Central memory CD8-positive, alpha-beta T cell (primary cell): ENCODE data around the gene MPZ.
"Not testable (repeated sequence)": the region's sequence is repeated elsewhere in the genome, so short reads cannot be mapped to it uniquely, and the experiment has no call there.

Experiments used
- ATAC-seq: fragments of 150-1000 bp; cut with Tn5 transposase; replicated peaks from 2 replicates; pipeline ENCODE4 v1.10.0; 2022; ENCODE audit warnings: mild to moderate bottlenecking, moderate FRiP score, moderate number of reproducible peaks; ENCODE audit not compliant: poor library complexity, severe bottlenecking; ENCODE audit errors: extremely low read depth
- DNase-seq, 2 donors: peaks; one replicate each; pipeline ENCODE4 v3.0.0; 2021; ENCODE audit warnings: low spot score in 2 of 2
- H3K27ac Mint-ChIP-seq: one replicate; pipeline ENCODE4 v1.8.0; 2022; ENCODE audit warnings: low read depth, mild to moderate bottlenecking, moderate library complexity, mixed read lengths
- H3K27me3 Mint-ChIP-seq: one replicate; pipeline ENCODE4 v1.8.0; 2022; ENCODE audit warnings: mixed read lengths
- H3K36me3 Mint-ChIP-seq: one replicate; pipeline ENCODE4 v1.8.0; 2022; ENCODE audit warnings: mild to moderate bottlenecking, moderate library complexity, mixed read lengths; ENCODE audit not compliant: insufficient read depth
- H3K4me1 Mint-ChIP-seq: one replicate; pipeline ENCODE4 v1.8.0; 2022; ENCODE audit warnings: mixed read lengths
- H3K4me3 Mint-ChIP-seq: one replicate; pipeline ENCODE4 v1.8.0; 2022; ENCODE audit warnings: mild to moderate bottlenecking, moderate library complexity, mixed read lengths
- H3K9me3 Mint-ChIP-seq: one replicate; pipeline ENCODE4 v1.8.0; 2022; ENCODE audit warnings: mixed read lengths

Gene MPZ

GRCh38 chr1:161259765-161260164 lies 50.0 kb downstream of the MPZ start:
- H3K4me1 Mint-ChIP-seq = peaks cover 21% of the 10 kb centered on the region
- no peak overlapping the region for H3K27ac Mint-ChIP-seq
- H3K4me3 Mint-ChIP-seq = peak overlapping the region; percentile 72
- H3K9me3 Mint-ChIP-seq = peaks cover 16% of the 10 kb centered on the region
- H3K27me3 Mint-ChIP-seq = peaks cover 70% of the 10 kb centered on the region
- ATAC-seq (no peak), DNase-seq (no peak)
- H3K36me3 Mint-ChIP-seq = peaks cover 2% of the 10 kb centered on the region

DNA sequence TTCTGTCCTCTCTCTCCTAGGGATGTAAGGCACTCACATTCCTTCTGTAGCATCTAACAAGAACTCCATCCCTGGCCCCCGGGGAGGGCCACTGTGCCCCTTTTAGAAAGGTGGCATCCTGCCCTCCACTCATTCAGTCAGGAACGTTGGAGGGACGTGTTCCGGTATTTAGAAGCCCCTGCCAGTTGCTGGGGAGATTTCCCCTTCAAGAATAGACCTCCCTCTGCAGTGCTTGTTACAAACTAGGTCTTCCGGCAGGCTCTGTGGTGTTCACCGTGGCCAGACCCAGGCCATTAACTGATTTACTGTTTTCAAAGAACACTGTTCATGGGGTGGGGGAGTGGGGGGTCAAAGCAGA lies 50.4 kb downstream of the MPZ start:
- DNase-seq = no peak
- H3K4me3 Mint-ChIP-seq = peak overlapping the region; percentile 72
- no peak overlapping the region for H3K27ac Mint-ChIP-seq
- peaks cover 21% of the 10 kb centered on the region for H3K4me1 Mint-ChIP-seq
- H3K9me3 Mint-ChIP-seq = peaks cover 16% of the 10 kb centered on the region
- peaks cover 2% of the 10 kb centered on the region for H3K36me3 Mint-ChIP-seq
- peaks cover 66% of the 10 kb centered on the region for H3K27me3 Mint-ChIP-seq
- ATAC-seq = no peak

DNA sequence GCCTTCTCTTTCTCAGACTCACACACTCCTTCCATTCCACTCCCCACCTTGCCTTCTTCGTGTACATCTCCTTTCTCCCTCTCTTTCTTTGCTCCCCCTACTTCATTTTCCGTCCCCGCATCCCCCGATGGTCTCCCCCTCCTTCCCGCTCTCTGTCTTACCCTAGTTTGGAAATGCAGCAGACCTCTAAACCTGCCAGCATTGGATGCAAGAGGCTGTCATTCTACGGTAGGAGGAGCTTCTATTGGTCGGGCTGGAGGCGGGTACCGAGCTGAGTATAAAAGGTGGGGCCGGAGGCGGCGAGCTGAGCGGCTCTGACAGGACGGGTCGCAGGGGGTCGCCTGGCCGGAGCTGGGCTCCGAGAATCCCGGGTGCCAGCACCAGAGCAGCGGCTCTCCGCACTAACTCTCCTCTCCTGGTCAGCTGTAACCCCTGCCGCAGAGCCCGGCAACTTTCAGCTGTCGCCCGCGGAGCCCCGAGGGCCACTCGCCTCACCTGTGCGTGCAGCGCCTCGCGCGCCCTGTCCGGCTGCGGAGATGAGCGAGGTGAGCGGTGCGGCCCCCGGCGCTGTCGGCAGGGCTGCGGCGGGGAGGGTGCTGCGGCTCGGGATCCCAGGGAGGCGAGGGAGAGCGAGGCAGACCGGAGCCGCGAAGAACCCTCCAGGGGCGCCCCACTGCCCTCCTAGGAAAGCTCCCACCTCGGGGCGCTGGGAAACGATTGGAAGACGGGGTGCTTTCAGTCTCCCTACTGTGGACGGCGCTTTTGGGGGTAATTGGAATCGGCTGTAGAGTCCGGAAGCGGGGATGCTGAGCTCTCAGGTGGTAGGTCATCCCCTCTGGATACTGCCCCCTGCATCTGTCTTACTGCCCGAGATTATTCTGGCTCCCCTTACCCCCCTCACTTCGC lies 51.1 kb downstream of the MPZ start, which contains the start of gene PCP4L1:
Gene PCP4L1, plus strand, starts transcription at position 307 of the 906 bp plus-strand sequence. Its CDS starts 230 bp downstream, at position 537.
- H3K4me3 Mint-ChIP-seq = peak within 1 kb of the TSS; percentile 72
- ATAC-seq (peak; percentile 52), DNase-seq (no peak)
- no peak within 1 kb of the TSS for H3K27ac Mint-ChIP-seq
- H3K9me3 Mint-ChIP-seq = peaks cover 16% of the 10 kb centered on the region
- peaks cover 21% of the 10 kb centered on the region for H3K4me1 Mint-ChIP-seq
- H3K27me3 Mint-ChIP-seq = peaks cover 65% of the 10 kb centered on the region
- peaks cover 2% of the 10 kb centered on the region for H3K36me3 Mint-ChIP-seq

DNA sequence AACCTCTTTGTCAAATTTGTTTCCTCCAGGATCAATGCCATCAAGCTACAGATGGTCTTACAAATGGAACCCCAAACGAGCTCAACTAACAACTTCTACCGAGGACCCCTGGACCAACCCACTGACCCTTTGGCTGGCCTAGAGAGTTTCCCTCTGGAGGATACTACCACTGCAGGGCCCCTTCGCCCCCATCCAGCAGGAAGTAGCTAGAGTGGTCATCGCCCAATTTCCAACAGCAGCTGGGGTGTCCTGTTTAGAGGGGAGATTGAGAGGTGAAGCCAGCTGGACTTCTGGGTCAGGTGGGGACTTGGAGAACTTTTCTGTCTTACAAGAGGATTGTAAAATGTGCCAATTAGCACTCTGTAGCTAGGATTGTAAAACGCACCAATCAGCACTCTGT lies 52.7 kb downstream of the MPZ start:
- ATAC-seq, H3K4me3 Mint-ChIP-seq, DNase-seq, H3K27ac Mint-ChIP-seq, H3K36me3 Mint-ChIP-seq: not testable (repeated sequence)
- Mint-ChIP-seq H3K9me3 (peaks cover 16% of the 10 kb centered on the region), H3K4me1 (peaks cover 21% of the 10 kb centered on the region), H3K27me3 (peaks cover 61% of the 10 kb centered on the region)

DNA sequence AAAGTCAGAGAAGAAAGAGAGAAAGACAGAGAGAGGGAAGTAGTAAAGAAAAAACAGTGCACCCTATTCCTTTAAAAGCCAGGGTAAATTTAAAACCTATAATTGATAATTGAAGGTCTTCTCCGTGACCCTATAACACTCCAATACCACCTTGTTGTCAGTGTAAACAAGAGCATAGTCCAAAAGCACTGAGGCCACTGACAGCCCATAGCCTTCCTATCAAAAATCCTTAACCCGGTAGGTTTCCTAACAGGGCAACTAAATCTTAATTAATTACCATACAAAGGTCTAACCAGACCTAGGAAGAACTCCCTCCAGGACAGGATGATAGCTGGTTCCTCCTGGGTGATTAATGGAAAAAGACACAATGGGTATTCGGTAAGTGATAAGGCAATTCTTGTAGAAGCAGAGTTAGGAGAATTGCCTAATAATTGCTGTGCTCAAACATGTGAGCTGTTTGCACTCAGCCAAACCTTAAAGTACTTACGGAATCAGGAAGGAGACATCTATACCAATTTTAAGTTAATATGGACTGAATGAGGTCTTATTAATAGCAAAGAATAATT lies 53.7 kb downstream of the MPZ start:
- Mint-ChIP-seq H3K27me3 (peaks cover 61% of the 10 kb centered on the region), H3K9me3 (peaks cover 16% of the 10 kb centered on the region), H3K4me1 (peaks cover 21% of the 10 kb centered on the region)
- H3K27ac Mint-ChIP-seq, H3K4me3 Mint-ChIP-seq, H3K36me3 Mint-ChIP-seq, ATAC-seq, DNase-seq: not testable (repeated sequence)

DNA sequence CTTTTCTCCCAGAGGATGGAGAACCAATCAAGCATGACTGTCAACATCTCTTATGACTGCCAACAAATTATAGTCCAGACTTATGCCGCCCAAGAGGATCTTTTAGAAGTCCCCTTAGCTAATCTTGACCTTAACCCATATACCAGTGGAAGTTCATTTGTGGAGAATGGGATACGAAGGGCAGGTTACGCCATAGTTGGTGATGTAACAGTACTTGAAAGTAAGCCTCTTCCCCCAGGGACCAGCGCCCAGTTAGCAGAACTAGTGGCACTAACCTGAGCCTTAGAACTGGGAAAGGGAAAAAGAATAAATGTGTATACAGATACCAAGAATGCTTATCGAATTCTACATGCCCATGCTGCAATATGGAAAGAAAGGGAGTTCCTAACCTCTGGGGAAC lies 54.5 kb downstream of the MPZ start:
- not testable (repeated sequence) for DNase-seq, H3K4me3 Mint-ChIP-seq, H3K27ac Mint-ChIP-seq, ATAC-seq, H3K36me3 Mint-ChIP-seq
- Mint-ChIP-seq H3K9me3 (peaks cover 16% of the 10 kb centered on the region), H3K4me1 (peaks cover 17% of the 10 kb centered on the region), H3K27me3 (peaks cover 58% of the 10 kb centered on the region)
